GM18499 (cell line): ENCODE data around the gene NAP1L4.
"Not testable (repeated sequence)": the region's sequence is repeated elsewhere in the genome, so short reads cannot be mapped to it uniquely, and the experiment has no call there.

ENCODE experiments used
- ATAC-seq: cut with Tn5 transposase; IDR thresholded peaks from one replicate; pipeline ENCODE4 v1.9.1; 2021; ENCODE audit warnings: moderate number of reproducible peaks; ENCODE audit not compliant: insufficient read depth, unreplicated experiment

Gene NAP1L4

DNA sequence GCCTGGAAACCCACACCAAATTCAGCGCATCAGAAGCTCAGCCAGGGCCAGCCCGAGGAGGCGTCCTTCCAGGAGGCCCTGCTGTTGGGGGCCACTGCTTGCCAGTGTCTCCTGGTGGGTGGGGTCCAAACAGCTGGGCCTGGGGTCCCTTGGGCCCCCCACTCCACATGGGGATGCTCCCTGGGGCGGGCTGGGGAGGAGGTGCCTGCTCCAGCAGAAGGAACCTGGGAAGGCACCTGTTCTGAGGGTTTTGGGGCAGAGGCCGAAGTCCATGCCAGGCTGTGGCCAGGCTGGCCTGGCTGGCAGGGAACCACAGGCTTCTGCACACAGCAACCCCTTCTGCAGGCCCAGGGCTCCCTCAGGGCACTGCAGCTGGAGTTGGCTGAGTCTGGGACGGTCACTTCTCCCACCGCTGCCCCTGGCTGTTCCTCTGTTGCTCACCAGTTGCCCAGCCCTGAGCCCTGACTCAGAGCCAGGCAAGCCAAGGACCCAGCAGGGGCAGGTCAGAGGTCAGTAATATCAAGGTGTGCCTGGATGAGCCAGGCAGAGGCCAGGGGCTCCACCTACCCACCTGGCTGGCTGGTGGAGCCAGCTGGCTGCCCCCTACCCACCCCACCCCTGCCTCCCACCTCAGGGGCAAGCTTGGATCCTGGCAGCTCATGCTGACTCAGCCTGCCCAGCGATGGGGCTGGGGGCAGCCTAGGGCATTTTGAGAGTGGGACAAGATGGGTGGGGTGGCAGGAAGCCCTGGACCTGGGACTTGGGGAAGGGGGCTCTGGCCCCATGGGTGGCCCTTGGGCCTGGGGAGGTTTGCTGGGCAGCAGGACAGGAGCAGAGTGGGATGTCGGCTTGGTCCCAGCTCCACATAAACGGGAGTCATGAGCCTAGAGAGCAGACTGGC, 51.0 kb downstream of the NAP1L4 start:
- ATAC-seq = no peak

DNA sequence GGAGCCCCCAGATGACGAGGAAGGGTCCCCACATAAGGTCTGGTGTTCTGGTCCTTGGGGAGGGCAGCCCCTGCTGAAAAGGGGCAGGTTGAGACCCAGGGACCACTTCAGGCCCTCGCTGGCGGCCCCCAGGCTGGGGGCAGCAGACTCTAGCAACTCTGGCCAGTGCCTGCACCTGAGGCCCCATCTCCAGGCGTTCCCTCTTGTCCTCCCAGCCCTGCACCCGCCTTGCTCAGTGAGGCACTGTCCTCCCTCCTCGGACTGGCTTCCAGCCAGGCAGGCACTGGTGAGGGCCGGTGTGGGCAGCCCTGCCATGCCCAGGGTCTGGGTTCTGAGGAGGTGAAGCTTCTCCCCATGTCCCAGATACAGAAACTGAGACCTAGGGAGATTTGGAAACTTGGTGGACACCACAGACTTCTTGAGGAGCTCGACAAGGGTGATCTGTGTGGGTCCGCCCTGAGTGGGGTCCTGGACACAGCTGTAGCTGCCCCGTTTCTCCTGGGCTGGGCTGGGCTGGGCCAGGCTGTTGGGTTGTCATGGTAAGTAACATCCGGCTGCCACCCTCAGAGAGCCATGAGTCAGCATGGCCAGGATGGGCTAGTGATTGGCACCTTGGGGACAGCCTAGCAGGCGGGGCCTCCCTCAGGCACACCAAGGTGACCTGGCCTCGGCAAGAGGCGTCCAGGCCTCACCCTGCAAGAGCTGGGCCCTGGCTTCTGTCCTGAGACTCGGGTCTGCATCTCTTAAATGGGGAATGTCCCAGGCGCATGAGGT, 51.8 kb downstream of the NAP1L4 start:
- ATAC-seq = no peak

DNA sequence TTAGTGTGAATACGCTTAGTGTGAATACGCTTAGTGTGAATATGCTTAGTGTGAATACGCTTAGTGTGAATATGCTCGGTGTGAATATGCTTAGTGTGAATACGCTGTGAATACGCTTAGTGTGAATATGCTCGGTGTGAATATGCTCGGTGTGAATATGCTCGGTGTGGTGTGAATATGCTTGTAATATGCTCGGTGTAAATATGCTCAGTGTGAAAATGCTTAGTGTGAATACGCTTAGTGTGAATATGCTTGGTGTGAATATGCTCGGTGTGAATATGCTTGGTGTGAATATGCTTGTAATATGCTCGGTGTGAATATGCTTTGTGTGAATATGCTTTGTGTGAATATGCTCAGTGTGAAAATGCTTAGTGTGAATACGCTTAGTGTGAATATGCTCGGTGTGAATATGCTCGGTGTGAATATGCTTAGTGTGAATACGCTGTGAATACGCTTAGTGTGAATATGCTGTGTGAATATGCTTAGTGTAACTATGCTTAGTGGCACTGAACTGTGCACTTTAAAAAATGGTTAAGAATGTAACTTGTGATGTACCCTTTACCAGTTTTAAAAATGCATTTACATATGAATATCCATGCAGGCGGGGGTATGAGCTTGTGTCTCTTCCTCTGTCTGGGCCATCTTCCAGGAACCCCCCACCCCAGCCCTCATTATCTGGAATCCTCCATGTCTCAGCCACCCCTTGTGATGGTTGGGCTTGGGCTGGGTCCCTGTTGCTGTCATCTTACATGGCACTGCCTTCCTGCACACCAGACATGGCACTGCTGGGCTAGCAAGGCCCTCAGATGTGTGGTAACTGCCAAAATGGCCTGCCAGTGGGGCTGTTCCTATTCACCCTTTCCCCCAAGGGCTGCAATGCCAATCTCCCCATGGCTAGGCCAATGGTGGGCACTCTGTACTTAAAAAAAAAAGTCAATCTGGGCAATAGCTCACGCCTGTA, 53.4 kb downstream of the NAP1L4 start:
- ATAC-seq = not testable (repeated sequence)

DNA sequence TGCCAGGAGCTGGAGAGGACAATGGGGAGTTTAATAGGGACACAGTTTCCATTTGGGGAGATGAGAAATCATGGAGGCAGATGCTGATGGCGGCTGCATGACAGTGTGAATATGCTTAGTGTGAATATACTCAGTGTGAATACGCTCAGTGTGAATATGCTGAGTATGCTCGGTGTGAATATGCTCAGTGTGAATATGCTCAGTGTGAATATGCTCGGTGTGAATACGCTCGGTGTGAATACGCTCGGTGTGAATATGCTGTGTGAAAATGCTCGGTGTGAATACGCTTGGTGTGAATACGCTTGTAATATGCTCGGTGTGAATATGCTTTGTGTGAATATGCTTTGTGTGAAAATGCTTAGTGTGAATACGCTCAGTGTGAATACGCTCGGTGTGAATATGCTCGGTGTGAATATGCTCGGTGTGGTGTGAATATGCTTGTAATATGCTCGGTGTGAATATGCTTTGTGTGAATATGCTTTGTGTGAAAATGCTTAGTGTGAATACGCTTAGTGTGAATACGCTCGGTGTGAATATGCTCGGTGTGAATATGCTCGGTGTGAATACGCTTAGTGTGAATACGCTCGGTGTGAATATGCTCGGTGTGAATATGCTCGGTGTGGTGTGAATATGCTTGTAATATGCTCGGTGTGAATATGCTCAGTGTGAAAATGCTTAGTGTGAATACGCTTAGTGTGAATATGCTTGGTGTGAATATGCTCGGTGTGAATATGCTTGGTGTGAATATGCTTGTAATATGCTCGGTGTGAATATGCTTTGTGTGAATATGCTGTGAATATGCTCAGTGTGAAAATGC, 54.3 kb downstream of the NAP1L4 start:
- not testable (repeated sequence) for ATAC-seq

DNA sequence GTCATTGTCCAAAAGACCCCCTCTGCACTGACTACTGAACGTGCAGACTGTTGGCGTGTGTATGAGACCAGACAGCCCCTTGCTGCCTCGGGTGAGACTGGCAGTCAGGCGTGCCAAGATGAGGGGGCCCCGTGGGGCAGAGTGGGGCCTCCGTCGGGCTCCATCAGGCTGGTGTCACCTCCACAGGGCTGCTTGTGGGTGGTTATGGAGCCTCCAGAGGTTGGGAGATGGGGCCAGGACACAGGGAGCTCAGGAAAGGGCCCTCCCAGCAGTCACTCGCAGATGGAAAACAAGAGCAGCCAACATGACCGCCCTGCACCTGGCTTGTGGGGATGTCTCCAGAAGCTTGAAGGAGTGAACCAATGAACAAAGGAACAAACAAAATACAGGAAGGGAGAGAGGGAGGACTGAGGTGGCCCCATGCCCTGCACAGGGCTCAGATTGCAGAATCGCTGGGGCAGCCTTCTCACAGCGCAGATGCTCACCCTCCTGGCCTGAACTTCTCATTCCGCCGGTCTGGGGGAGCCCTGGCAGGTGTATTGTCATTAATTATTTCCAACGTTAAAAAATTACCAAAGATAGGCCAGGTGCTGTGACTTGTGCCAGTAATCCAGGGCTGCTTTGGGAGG, 57.4 kb downstream of the NAP1L4 start:
- ATAC-seq = no peak

DNA sequence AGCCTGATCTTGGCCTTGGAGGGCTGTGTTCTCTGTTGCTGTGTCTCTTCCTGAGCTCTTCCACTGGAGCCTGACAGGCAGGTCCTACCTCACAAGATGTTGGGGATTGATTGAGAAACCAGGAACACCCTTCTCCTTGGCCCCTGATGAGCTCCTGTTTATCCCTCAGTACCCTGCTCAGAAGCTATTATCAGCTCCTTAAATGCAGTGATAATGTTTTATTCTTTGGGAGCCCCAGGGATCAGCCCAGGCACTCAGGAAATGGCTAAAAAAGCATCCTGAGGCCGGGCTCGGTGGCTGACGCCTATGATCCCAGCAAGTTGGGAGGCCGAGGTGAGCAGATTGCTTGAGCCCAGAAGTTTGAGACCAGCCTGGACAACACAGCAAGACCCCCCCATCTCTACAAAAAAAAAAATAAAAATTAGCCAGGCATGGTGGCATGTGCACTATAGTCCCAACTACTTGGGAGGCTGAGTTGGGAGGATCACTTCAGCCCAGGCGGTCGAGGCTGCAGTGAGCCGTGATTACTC, 58.0 kb downstream of the NAP1L4 start:
- no peak for ATAC-seq

DNA sequence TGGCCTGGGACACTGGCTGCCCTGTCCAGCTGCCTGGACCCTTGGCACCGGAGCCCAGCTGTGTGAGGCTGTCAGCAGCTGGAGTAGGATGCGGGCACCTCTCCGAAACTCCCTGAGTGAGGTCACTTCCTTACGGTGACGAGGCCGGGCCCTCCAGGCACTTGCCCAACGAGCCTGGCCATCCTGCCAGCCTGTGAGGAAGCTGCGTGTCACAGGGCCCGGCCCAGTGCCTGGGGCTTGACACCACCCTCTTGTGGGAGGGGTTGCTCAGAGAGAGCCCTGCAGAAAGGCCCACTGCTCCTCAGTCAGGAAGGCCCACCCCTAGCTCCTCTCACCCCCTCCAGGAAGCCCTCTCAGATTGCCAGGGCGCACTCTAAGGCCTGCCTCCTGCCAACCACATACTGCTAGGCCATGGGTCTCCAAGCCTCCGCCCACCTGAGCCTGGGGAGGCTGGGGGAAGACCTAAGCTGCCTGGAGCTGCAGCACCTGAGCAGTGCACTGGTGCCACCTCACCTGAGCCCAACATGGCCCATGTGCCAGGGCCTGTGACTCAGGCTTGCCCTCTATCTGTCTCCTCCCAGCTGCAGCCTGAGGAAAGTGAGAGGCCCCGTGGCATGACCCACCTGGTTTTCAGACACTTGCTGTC, 58.6 kb downstream of the NAP1L4 start:
- no peak for ATAC-seq

DNA sequence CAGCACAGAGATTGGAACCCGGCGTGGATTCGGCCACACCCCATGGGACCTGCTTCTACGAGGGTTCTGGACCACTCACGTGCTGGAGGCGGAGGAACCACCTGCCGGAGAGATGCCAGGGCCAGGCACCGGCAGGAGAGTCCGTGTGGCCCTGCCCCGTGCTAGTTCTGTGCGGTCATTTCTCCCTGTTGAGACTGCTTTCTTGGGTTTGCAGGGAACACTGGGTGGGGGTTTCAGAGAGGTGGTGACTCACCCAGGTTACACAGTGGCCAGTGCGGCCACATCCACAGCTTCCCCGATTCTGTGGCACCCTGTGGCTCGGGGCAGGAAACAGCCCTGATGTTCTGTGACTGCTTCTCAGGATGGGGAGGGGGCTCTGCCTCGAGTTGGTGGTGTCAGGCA, 59.3 kb downstream of the NAP1L4 start:
- no peak for ATAC-seq

DNA sequence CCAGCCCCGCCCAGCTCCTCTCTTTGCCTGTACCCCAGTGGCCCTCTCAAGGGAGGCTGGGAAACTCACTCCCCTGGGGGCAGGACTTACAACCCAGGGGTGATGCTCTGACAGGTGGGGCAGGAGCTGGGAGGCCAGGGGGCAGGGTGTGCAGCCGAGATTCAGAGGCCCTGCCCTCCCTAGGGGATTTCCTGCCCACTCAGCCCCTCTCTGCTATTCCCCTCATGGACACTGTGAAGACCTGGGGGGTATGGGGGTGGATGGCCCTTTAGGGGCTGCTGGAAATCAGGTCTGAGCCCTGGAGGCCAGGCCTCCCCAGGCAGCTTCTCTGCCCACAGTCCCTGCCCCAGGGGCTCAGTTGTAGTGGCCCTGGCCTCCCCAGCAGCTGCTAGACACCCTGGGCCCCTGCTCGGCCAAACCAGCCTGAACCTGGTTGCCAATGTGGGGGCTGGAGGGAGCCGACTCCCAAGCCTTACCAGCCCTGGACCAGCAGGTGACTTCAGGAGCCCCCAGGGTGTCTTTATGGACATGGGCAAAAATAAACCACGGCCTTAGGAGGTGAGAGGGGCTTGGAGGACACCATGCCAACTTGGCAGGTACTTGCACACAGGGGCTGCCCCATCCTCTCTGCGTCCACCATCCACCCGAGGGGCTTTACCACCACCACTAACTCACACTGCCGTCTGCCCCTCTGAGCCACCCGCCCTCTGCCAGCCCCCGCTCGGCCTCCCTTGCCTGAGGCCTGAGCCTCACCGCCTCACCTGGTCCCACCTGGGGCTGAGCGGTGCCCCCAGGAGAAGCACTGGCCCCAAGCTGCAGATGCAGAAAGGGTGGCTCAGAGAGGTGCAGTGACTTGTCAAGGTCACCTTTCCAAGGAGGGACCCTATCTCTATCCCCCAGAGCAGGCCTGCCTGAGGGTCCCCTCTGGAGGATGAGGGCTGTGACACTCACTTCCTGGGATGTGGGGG, 60.1 kb downstream of the NAP1L4 start:
- no peak for ATAC-seq

DNA sequence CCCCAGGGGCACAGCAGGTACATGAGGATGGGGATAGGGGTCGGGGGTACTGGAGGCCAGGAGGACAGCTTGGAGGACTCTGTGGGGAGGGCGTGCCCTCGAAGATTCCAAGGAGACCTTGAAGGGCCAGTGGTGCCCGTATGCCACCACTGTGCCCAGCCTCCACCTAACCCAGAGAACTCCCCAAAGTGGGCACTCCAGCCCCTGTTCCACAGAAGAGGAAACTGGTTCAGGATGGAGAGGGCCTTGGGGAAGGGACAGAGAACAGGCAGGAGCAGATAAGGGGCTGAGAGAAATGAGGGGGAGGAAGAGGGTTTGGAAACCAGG, 60.7 kb downstream of the NAP1L4 start:
- no peak for ATAC-seq

DNA sequence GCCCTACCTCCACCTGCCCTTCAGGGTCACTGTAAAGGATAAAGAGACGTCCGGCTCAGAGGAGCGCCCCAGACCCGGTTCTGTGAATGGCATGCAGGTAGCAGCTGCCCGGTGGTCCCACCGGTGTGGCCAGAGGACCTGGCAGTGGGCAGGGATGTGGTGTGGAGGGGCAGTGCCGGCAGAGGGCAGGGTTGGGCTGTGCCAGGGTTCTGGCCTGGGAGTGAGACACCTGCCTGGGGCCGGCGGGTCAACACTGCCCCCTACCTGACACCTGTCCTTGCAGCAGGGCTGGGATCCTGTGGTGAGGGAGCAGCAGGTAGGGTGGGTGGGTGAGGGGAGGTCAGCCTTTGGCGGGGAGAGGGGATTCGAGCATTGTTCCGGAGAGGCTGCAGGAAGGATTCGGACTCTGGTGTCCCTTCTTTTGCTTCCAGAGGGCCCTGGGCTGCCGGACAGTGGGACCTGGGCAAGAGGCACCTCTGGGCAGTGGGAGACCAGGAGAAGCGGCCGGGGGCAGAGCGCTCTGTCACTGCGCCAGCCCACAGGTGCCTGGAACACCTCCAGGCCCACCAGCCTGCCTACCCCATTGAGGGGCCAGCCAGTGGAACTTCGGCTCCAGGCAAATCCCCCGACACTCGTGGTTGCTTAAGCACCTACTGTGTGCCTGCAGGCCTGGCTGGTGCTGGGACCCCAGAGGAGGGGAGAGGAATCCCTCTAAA, 61.3 kb downstream of the NAP1L4 start:
- no peak for ATAC-seq

DNA sequence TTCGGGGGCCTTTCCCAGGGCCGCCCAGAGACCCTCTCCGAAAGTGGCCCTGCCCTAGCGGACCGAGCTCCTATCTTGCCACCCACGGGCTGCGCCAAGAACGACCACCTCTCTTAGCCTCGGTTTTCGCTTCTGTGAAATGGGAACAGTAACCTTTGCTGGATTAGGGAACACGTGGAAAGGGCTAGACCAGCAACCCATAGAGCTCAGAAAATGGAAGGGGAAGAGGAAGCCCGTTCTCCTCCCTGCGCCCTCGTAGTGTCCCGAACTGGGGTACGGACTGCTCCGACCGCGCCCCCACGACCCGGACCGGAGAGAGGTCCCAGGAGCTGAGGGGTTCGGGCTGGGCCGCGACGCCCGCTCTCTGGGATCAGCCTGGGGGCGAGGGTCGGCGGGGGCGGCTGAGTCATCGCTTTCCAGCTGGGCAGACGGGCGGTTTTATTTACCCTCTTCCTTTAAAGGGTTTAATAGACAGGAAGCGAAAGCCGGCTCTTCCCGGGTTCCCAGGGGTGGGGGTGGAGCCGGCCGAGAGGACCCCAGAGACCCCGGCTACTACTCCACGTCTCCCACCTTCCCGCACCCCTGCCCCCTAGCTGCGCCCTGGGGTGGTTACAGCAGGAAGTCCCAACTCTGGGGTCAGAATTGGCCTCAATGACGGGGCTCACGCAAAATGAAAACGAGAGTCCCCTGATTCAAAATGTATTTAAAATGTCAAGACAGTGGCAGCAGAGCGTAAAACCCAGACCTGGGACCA, 62.0 kb downstream of the NAP1L4 start:
- ATAC-seq = no peak

DNA sequence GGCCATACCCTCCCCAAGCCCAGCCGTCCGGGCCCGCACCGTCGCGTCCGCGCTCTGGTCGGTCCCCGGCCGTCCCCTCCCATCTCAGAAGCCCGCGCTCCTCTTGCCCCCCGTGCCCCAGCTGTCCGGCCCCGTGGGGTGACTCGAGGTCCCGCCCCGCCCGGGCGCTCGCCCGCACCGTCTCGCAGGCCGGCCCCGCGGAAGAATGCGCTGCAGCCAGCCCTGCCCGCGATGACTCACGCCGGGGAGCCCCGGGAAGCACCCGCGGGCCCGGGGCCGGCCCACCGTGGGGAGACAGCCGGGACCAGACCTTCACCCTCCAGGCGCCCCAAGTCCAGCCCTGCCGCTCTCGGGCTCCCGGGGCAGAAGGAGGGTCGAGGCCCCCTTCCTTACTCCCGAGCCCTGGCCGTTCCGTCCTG, 62.6 kb downstream of the NAP1L4 start:
- no peak for ATAC-seq

DNA sequence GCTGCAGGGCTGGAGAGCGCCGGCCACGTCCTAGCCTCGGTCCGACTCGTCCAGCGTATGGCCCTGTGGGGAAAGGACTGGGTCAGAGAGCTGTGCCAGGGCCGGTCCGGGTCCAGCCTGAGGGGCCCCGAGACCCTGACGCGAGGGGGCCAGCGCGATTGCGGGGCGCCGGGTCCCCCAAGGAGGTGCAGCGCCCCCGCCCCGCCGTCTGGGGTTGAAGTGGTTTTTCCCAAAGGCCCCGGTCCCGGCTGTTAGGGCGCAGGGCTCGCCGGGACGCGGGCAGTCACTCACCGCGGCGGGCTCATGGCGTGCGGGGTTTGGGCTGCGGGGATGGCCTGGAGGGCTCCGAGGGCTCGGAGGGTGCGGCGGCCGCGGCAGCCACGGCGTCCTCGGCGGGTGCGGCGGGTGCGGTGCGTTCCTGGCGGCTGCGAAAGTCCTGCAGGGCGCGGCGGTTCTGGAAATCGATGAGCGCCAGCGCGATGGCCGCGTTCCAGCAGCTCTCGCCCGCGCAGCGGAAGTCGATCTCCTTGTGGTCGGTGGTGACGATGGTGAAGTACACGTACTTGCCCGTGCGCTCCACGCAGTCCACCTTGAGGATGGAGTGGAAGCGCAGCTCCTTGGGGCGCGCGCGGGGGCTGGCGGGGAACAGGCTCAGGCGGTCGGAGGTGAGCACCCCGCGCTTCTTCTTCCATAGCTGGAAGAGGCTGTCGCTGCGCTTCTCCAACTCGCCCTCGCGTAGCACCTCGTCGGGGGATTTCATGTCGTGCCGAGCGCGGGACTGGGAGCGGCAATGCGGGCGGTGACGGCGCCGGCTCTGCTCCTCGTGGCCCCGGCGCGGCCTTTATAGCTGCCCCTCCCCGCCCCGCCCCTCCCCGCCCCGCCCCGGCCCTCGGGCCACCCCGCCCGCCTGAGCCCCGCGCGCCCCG, 63.3 kb downstream of the NAP1L4 start, which contains the start of gene PHLDA2:
TSS of gene PHLDA2 (minus strand) at position 816 of the 926 bp plus-strand sequence. CDS start at position 760, 56 bp downstream.
- ATAC-seq = no peak
